ENCODE data around the gene KIF12. TPM values are rescaled to one million over a fixed set of nuclear protein-coding genes. Genes with fewer than 3 reads are reported as not detected.

The KIF12 gene
- total and polyA plus RNA-seq, 2 of the 13 experiments (the other 11 are each of a cell fraction or from before 2014, with no cell fraction given) = 1.8 to 12.5 TPM

- Histone ChIP-seq H3K9me3 (ENCODE audit: low read length) (no peaks in the 10 kb centered on the region), H3K4me3 (replicated peaks in 1 of 3; ENCODE audit: insufficient read depth in 1 of 3, low read depth in 2 of 3, low read length in 3 of 3) (peak overlapping the region; percentile 37 to 69 (median 41); a peak in 5 of 6 replicates), H3K4me1 (ENCODE audit: insufficient read depth, low read length) (peaks cover 78% of the 10 kb centered on the region), H4K20me1 (ENCODE audit: insufficient read depth, low read length) (peaks cover 8% of the 10 kb centered on the region), H2AFZ (ENCODE audit: low read length) (no peak overlapping the region), H3K79me2 (ENCODE audit: insufficient read depth, low read length) (peaks cover 32% of the 10 kb centered on the region), H3K27me3 (ENCODE audit: control insufficient read depth in 1 of 2, insufficient read depth in 2 of 2, low read length in 2 of 2) (no peaks in the 10 kb centered on the region; a peak in 1 of 5 replicates), H3K36me3 (replicated peaks in 1 of 2; ENCODE audit: control insufficient read depth in 1 of 2, insufficient read depth in 2 of 2, low read length in 2 of 2) (peaks cover 4 to 5% of the 10 kb centered on the region in 2 experiments; a peak in 2 of 5 replicates), H3K27ac (ENCODE audit: extremely low read length, insufficient read depth, low read length) (peak overlapping the region; percentile 98), H3K9ac (ENCODE audit: insufficient read depth, low read depth, low read length) (peak overlapping the region; percentile 87), H3K4me2 (ENCODE audit: low read depth, low read length) (peak overlapping the region; percentile 83)
- peak; percentile 60 for ATAC-seq
- peak; percentile 99 for DNase-seq (ENCODE audit: low spot score)
- no TSS peak for BruUV-seq (replicated peaks)
- intact Hi-C loops (cut with micrococcal nuclease; ENCODE audit: unreplicated experiment) = loop anchor here (1.0 to 5.0 kb wide), 2 partner anchors 37 to 186 kb away; no protein-coding TSS in a partner anchor
- WGBS (ENCODE audit: low lambda C conversion rate) = 2% methylated on average over 7 of the region's 7 CpGs
- ChIA-PET CTCF (ENCODE audit: low intra/inter-chr PET ratio, low total read pairs) (no interaction called here), POLR2A (interaction anchor here (1.0 to 7.4 kb wide), 20 partner anchors 7 to 243 kb away, joined by 3 to 75 read pairs (median 10); partner anchors contain the start of genes COL27A1 and KIF12)
- in situ Hi-C loops (cut with HindIII; ENCODE audit: extremely low pct_ligation_motif_present, low pct_unique_long_range_greater_than_20kb) = no loop called here
- FAIRE-seq = peak; percentile 99
- no peak; the same call in 1 of the 2 replicates for TF ChIP-seq POLR2AphosphoS5 (IDR thresholded peaks at IDR 0.05; ENCODE audit: low read depth, low read length)
- TF ChIP-seq ZNF3 (CRISPR knock-in tag; IDR thresholded peaks at IDR 0.05) = 0 out of 2 replicates have a peak, but pooled peaks have one; percentile 17
- peak; percentile 17; the same call in 1 of the 2 replicates for TF ChIP-seq NFKBIZ (CRISPR knock-in tag; IDR thresholded peaks at IDR 0.05)
- TF ChIP-seq ZFP90 (CRISPR knock-in tag; IDR thresholded peaks at IDR 0.05; ENCODE audit: borderline replicate concordance) = peak; percentile 18; the same call in 1 of the 2 replicates
- TF ChIP-seq ZNF605 (CRISPR knock-in tag; IDR thresholded peaks at IDR 0.05) = peak; percentile 91
- TF ChIP-seq ZBTB44 (CRISPR knock-in tag; IDR thresholded peaks at IDR 0.05) = no peak
- peak; percentile 94 for TF ChIP-seq TFAP4 (IDR thresholded peaks at IDR 0.05; ENCODE audit: borderline replicate concordance, low read depth)
- peak; percentile 33; the same call in 1 of the 2 replicates for TF ChIP-seq ZNF460 (CRISPR knock-in tag; IDR thresholded peaks at IDR 0.05; ENCODE audit: borderline replicate concordance)
- TF ChIP-seq KDM4B (CRISPR knock-in tag; IDR thresholded peaks at IDR 0.05) = peak; percentile 82; the same call in 1 of the 2 replicates
- peak; percentile 40; the same call in 1 of the 2 replicates for TF ChIP-seq ZBTB4 (CRISPR knock-in tag; IDR thresholded peaks at IDR 0.05; ENCODE audit: borderline replicate concordance)
- TF ChIP-seq ZNF563 (CRISPR knock-in tag; IDR thresholded peaks at IDR 0.05) = 0 out of 2 replicates have a peak, but pooled peaks have one; percentile 51
- TF ChIP-seq ASH2L (IDR thresholded peaks at IDR 0.05; ENCODE audit: insufficient read length, low read depth, low read length) = peak; percentile 99
- TF ChIP-seq KDM5A (IDR thresholded peaks at IDR 0.05; ENCODE audit: borderline replicate concordance, low read length) = peak; percentile 55; the same call in 1 of the 2 replicates
- TF ChIP-seq RFXANK (CRISPR knock-in tag; IDR thresholded peaks at IDR 0.05) = 0 out of 2 replicates have a peak, but pooled peaks have one; percentile 65
- TF ChIP-seq ZNF709 (CRISPR knock-in tag; IDR thresholded peaks at IDR 0.05) = peak; percentile 58
- TF ChIP-seq TIGD3 (CRISPR knock-in tag; IDR thresholded peaks at IDR 0.05; ENCODE audit: borderline replicate concordance) = no peak
These were observed 18.2 kb downstream of the KIF12 start for GRCh38 chr9:114080773-114081440.
